NB4 (cell line): ENCODE data around the gene LBHD1.

Experiments used
- CTCF ChIP-seq: IDR thresholded peaks from one replicate; pipeline ENCODE4 v1.5.1; 2012; ENCODE audit warnings: low read depth, low read length
- MAX ChIP-seq: IDR thresholded peaks from 2 replicates; pipeline ENCODE4 v1.6.1; 2011; ENCODE audit warnings: low read depth, low read length
- MYC ChIP-seq: IDR thresholded peaks from 2 replicates; pipeline ENCODE4 v1.6.1; 2011; ENCODE audit warnings: low read depth, low read length
- POLR2A ChIP-seq: IDR thresholded peaks from 2 replicates; pipeline ENCODE4 v1.6.1; 2011; ENCODE audit warnings: mild to moderate bottlenecking; ENCODE audit not compliant: insufficient read length; ENCODE audit errors: extremely low read depth

GRCh38 chr11:62621567-62622470, 50.2 kb downstream of the LBHD1 start, which contains the start of gene B3GAT3:
- no peak for TF ChIP-seq CTCF
- peak; percentile 92 for TF ChIP-seq MYC
- peak; percentile 89 for TF ChIP-seq POLR2A
- peak; percentile 99 for TF ChIP-seq MAX
